Dermis microvascular lymphatic vessel endothelial cell (primary cell): ENCODE results near the gene TLL2. TPM values are rescaled to one million over a fixed set of nuclear protein-coding genes. Genes with fewer than 3 reads are reported as not detected.

Source experiments
- DNase-seq, 2 donors: peaks; one replicate each; pipeline versions ENCODE4 v3.0.0 to v3.0.0-alpha.2; 2010; ENCODE audit warnings: low read depth in 2 of 2
- total RNA-seq: library from RNA; depleted of rRNA; stranded (reverse); fragments of >200 nt; gene quantifications from 2 replicates; pipeline ENCODE4 v1.2.1, GENCODE V29; 2014

The TLL2 gene
- total RNA-seq, 1 donor from 2014 or later: under 0.01 TPM

DNA sequence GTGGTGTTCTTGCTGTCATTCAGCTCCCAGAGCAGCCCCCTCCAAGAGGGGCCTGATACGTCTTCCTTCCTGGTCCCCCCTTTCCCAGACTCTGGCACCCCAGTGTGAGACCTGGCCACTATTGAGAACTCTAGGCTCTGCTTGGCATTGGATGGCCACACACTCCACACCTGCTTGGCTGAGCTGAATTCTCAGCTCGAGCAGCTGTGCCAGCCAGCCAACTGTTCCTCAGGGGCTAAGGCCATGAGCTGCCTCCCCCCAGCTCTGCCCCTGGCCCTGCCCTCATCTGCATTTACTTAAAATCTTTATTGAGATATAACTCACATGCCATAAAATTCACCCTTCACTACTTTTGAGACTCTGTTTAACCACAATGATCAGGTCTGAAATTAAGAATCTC lies 6.7 kb downstream of the TLL2 start:
- DNase-seq: no peak

DNA sequence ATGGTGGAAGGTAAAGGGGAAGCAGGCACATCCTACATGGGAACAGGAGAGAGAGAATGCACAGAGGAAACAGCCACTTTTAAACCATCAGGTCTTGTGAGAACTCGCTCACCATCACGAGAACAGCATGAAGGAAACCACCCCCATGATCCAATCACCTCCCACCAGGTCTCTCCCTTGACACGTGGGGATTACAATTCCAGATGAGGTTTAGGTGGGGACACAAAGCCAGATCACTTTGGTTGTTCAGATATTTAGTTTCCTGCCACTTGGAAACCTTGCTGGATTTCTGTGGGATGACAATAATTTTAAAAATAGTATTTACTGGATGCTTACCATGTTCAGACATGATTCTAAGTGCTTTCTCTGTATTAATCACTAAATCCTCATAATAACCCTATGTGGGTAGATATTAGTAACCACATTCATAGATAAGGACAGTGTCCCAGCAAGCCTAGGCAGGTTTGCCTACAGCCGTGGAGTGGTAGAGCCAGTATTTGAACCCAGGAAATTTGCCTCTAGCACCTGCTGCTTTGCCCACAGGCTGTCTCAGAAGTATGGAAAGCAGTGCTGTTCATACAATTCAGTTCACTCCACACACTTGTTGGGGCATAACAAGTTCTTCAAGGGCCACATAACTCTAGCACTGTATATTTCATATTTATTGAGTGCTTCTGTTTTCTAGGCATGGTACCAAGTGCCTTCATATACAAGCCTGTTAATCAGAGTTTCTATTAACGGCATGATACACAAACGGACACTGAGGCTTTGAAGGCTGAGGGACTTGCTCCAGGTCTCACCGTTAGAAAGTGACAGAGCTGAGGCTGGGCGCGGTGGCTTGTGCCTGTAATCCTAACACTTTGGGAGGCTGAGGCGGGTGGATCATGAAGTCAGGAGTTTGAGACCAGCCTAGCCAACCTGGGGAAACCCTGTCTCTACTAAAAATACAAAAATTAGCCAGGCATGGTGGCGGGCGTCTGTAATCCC lies 8.3 kb downstream of the TLL2 start:
- no peak for DNase-seq

GRCh38 chr10:96502561-96503282 lies 11.0 kb downstream of the TLL2 start:
- no peak for DNase-seq

GRCh38 chr10:96501985-96502384 lies 11.7 kb downstream of the TLL2 start:
- no peak for DNase-seq

DNA sequence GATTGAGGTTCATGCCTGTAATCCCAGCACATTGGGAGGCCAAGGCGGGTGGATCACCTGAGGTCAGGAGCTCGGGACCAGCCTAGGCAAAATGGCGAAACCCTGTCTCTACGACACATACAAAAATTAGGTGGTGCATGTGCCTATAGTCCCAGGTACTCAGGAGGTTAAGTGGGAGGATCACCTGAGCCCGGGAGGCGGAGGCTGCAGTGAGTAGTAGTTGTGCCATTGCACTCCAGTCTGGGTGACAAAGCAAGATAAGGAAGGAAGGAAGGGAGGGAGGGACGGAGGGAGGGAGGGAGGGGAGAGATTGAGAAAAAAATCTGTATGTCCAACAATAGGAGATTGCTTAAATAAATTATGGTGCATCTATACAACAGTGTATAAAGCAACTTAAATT lies 13.2 kb downstream of the TLL2 start:
- no peak for DNase-seq

- no peak for DNase-seq
Observed at GRCh38 chr10:96500050-96500449, 13.7 kb downstream of the TLL2 start.

DNA sequence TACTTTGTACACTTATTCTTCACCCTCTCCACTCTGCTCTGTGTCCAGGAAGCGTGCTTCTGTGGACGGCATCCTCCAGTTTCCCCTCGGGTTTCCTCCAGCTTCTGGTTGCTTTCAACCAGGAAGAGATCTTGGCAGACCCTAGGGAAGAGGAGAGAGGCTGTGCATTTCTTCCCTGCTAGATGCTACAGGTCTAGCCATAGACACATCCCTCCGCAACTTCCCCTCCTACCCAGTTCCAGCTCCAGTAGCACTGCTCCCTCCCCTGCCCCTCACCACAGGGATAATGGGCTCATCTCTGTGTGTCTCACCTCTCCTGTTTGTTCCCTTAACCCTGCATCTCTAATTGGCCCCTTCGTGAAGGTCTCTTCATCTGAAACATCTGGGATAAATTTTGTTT lies 16.3 kb downstream of the TLL2 start:
- DNase-seq: no peak

DNA sequence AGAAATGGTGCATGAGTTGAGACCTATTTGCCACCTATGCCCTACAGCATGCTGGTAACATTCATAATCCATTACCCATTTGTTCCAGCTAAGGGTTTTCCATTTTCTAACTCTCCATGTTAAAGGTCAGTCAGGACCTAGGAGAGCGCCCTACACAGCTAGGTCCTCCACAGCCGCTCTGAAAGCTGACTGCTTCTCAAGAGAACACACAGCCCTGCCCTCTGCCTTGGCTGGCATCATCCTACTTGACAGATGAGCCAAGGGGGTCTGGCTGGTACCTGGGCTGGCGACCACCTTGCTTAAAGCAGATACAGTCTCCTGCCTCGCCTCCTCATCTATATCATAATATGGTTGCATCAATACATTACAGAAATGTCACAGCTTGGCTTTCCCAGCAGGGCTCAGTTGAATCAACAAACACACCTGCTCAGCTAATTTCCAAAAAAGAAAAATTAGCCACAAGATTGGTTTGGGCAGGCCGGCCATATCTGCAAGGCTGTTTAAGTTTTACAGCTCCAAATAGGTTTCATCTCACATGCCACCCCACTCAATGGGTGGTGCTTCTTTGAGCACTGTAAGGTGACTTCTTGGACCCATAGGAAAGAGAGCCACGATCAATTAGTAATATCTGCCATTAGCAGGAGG lies 17.3 kb downstream of the TLL2 start:
- peak in 1 of 2 donors; percentile 49 for DNase-seq

DNA sequence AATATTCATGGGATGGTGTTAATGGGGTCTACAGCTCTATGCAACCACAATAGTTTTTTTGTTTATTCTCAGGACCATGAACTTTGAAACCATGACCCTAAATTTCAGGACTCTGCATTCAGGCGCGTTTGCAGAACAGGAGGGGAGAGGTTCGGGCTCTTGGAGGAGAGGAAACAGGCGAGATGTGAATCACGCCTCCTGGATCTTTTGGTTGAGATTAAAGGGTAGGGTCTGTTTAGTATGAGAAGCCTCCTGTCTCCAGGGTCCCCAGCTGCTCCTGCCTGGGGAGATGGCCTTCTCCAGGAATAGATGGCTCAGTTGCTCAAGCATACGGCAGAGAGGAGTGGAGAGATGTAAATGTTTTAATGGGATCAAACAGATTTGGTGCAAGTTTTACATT lies 18.2 kb downstream of the TLL2 start:
- DNase-seq: no peak

DNA sequence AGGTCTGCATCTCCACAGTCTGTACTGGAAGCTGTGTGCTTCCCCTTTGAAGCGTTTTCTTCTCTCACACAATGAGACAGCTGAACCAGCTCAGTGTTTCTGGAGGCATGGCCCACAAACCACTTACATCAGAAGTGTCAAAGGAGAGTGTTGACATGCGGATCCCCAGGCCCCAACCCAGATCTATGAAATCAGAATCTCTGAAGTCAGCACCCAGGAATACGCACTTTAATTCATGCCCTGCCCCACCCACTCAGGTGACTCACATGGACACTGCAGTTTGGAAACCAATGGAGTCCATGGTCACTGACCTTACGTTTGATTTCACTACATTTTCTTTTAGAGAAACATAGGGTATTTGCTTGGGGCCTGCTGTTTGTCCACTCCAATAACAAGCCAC lies 19.0 kb downstream of the TLL2 start:
- DNase-seq: no peak

DNA sequence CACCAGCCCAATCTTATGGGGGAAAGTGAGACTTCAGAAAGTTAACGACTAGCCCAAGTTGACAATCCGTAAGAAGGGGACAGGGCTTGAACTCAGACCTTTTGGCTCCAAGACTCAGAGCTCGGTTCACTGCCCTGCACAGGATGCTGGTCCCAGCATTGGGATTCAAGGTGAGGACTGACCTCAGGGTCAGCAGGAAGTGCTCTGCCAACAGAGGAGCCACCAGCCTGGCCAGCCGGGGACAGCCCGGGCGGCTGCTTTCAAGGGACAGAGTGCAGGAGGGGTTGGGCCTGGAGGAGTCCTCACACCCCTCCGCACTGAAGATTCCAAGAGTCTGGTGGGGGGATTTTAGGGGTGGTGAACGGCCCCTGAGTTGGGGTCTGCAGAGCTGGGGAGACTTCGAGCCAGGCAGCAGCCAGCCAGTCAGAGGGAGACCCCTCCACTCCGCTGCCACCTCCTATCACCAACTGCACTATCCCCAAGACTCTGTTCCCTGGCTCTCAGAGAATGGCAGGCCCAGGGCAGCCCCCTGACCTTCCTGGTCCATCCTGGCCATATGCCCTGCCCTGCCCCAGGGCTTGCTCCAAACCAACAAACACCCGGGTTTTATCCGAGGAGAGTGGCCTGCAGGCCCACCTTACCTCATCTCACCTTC lies 19.7 kb downstream of the TLL2 start:
- no peak for DNase-seq

- DNase-seq: no peak
Observed at GRCh38 chr10:96493254-96493653, 20.5 kb downstream of the TLL2 start.

DNA sequence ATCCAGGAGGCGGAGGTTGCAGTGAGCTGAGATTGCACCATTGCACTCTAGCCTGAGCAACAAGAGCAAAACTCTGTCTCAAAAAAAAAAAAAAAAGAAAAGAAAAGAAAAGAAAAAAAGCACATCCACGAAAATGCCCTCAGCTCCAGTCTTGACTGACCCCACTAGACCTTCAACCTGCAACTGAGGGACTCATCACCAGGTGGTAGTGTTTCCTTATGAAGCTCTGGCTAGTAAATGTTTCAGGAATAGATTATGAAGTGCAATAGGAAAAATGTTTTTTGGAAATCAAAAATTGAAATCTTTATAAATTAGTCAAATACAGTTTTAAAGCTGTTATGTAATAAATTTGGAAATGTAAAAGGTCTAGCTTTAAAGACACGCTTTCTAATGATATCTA lies 22.4 kb downstream of the TLL2 start:
- no peak for DNase-seq

GRCh38 chr10:96488161-96488935 lies 25.4 kb downstream of the TLL2 start:
- no peak for DNase-seq

GRCh38 chr10:96482815-96483588 lies 30.7 kb downstream of the TLL2 start:
- DNase-seq: no peak

DNA sequence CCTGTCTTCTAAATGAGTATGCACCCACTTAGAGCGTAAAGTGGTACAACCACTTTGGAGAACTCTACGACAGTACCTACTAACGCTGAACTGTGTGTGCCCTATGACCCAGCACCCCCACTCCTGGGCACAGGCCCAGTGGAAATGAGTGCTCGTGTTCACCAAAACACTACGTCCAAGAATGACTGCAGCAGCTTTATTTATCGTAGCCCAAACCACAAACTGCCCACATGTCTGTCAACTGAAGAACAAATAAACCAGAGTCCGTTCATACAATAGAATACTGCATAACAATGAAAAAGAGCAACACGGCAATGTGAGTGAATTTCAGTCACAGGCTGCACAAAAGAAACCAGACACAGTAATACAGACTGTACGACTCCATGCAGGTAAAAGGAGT lies 35.4 kb downstream of the TLL2 start:
- no peak for DNase-seq

- no peak for DNase-seq
Observed at GRCh38 chr10:96473866-96474265, 39.9 kb downstream of the TLL2 start.

- DNase-seq: peak; percentile 7 to 43
Observed at GRCh38 chr10:96470116-96470743, 43.5 kb downstream of the TLL2 start.

DNA sequence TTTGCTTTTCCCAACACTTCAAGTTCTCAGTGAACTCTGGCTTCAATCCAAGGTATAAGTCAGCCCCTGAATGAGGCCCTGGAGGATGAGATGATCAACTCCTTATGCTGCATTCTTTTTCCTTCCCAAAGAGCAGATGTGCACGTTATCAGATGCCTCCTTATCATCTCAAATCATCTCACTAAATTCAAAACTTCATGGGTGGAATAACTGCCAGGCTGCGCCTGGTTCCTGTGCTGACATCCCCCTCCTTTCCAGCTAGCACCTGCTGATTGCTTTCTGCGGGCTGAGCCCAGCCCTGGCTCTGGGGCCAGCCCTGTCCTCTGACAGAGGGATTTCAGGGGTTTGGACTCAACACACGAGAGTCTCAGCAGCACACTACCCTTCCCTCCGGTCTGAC lies 44.9 kb downstream of the TLL2 start:
- no peak for DNase-seq

DNA sequence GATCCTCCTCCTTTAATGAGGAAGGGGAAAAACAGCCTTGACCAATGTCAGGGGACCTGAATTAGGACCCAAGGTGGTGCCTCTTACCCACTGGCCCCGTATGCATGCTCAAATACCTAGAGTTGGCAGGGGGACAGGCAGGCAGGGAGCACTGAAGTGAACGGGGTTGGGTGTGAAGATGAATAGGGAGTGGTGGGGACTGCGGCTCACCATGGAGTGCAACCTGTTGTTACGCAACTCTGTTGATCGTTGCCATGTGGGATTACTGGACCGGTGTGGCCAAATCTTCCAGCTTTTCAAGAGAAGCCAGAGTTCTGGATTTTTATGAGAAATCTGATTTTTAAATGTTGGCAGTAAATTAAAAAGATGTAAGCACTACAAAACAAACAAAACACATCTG lies 48.1 kb downstream of the TLL2 start:
- DNase-seq: no peak
